ENCODE measurements around the gene CRYGN.

CRYGN gene

GRCh38 chr7:151389096-151389767, 50.7 kb downstream of the CRYGN start:
- no peak for DNase-seq

DNA sequence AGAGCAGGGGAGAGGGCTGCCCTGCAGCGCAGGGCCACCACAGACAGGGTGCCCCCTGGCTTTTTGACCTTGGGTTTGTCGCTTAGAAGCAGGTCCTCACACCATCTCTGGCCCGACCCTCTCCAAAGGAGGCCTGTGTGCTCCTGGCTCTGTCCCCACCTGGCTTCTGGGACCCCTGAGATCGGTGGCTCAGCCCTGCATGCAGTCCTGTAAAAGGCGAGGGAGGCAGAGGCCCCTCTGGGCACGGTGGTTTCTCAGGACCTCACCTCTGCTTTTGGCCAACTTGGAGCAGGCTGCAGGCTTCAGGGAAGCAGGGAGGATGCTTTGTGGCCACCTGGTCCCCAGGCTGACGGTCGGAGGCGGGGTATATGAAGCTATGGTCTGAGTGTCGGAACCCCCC, 51.5 kb downstream of the CRYGN start:
- DNase-seq: no peak

GRCh38 chr7:151388007-151388297, 52.0 kb downstream of the CRYGN start:
- no peak for DNase-seq

GRCh38 chr7:151387161-151388006, 52.6 kb downstream of the CRYGN start:
- DNase-seq: no peak

- no peak for DNase-seq
Measured at GRCh38 chr7:151386301-151387160, 53.4 kb downstream of the CRYGN start.

GRCh38 chr7:151385626-151386300, 54.2 kb downstream of the CRYGN start:
- no peak for DNase-seq

DNA sequence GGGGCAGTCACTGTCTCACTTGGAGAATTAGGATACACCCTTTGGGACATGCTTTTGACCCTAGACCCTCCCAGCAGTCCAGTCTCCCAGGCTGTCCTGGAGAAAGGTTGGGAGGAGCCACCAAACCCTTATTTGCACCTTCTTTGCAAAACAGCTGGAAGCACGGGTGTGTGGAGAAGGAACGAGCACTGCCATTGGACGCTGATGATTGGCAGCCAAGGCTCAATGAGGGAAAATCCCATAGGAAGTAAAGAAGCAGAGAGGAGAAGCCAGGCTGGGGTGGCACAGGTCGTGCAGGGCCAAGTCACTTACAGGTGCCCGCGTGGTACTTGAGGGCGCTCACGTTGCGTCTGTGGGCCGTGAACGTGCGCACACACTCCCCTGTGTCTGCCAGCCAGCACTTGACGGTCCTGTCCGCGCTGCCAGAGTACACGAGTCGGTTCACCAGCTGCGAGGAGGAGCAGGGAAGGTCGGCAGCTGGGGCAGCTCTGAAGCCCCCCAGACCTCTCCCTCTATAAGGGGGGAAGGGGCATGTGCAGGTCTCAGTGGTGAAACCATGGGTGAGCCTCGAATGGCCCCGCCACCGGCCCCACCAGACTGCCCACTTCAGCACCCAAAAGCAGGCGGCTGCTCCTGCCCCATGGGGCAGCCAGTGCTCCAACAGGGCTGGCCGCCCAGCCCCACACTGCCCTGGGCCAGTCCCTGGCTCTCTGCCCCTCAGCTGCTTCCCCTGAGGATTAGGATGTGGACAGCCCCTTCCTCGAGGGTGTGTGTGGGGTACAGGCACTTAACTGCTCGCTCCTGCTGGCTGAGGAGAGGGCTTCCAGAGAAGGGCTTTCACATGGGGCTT, 54.9 kb downstream of the CRYGN start:
- DNase-seq: no peak

DNA sequence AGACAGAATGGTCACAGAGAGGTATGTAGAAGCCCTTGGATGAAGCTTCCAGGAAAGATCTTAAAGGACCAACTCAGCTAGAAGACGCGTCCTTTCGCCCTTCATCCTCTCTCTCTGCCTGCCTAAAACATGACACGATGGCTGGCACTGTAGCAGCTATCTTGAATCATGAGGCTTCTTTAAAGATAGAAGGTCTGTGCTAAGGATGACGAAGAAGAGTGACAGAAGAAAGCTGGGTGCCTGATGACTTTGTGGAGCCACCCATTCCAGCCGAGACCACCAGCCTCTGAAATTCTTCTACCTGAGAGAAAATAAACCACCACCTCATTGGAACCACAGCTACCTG, 55.6 kb downstream of the CRYGN start:
- DNase-seq: no peak

- DNase-seq: no peak
Measured at GRCh38 chr7:151383638-151384351, 56.1 kb downstream of the CRYGN start.

GRCh38 chr7:151382079-151382885, 57.7 kb downstream of the CRYGN start:
- no peak for DNase-seq

DNA sequence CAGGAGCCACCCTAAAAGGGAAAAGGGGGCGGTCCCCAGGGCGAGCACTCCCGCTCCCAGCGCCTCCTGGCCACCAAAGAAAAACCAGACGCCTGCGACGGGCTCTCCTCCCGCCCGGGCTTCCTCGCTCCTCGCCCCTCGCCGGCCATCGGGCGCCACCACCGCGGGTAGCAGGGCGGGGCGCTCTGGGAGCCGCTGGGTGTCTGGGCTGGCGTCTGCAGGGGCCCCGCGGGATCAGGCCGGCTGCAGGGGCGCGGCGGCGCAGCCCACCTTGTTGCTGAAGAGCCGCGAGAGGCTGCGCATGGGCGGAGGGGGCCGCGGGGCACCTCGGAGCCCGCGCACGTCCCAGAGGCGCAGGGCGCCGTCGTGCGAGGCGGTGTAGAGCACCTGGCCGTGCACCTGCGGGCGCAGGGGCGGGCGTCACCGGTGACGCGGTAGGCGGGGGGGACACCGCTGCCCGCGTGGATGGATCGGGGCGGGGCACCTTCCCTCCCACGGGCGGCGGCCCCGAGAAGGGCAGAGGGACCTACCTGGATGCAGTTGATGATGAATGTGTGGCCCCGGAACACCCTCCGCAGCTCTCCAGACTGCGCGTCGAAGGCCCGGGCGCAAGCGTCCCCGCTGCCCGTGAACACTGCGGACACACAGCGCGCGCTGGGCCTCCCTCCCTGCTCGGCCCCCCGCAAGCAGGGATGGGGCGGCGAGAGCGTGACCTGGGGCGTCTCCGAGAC, 58.4 kb downstream of the CRYGN start:
- DNase-seq: no peak

DNA sequence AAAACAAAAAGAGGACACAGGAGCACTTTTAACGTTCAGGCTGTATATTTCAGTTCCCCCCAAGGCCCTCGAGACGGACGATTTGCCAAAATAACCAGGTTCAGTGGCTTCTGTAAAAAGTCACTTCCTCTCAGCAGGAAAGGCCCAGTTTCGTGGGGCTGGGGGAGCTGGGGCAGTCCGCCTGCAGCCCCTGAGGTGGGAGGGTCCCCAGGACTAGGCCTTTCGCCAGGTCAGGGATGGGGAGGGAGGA, 58.9 kb downstream of the CRYGN start:
- no peak for DNase-seq

DNA sequence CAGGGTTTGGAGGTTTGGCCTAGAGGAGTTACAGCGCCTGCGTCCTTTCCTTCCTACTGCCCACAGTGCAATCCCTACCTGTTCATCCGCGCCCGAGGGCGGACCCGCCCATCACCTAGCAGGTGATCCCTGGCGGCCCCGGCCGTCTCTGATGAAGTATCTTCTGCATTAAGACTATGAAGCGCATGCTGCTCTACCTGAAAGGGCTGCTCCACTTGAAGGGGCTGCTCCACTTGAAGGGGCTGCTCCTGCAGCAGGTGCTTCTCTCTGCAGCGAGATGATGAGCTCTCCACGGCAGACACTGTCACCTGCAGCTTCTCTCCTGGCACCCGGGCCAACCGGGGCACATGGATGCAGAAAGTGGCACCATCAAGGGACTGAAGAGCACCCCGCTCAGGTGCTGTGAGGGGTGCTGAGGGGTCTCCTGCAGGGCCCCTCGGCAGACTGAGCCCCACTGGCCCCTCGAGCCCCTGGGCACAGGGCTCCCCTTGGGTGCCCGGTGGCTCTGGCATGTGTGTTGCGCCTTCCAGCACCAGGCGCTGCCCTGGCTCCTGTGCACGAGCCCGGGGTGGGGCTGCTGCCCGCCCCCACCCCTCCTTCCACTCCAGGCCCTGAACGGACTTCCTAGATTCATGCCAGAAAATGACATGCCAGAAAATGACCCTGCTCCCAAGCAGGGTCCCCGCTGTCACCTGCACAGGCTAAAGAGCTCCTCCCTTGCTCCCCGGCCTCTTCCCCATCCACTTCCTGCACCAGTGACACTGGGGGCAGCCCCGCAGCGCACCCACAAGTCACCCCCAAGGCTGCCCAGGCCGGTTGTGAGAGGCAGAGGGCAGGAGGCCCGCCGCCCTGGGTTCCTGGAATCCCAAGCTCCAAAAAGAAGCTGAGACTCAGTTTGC, 59.5 kb downstream of the CRYGN start:
- no peak for DNase-seq

DNA sequence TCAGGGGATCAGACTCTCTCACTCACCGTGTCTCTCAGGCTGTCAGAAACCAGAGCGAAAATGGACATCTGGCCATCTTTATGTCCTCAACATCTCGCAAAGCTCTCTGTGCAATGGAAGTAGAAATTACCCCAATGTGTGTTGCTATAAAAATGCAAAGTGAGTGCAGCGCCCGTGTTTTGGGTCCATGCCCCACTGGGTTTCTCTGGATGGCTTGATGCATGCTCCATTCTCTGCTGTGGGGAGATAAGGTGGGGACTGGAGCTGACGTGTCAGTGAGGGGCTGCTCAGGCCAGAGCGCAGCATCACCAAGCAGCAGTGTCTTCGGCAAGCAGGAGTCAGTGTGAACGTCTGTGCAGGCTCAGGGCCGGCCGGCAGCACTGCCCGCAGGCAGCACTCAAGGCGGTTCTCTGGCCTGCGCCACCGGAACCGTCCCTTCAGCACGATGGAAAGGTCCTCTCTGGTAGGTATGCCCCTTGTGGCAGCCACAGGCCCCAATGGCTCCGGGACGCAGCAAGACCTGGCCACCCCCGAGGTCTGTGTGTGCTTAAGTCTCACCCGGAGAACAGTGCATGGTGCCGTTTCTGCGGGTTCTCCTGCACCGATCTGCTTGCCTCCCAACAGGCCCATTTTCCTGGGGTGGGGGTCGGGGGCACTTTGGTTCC, 60.3 kb downstream of the CRYGN start:
- DNase-seq: no peak

DNA sequence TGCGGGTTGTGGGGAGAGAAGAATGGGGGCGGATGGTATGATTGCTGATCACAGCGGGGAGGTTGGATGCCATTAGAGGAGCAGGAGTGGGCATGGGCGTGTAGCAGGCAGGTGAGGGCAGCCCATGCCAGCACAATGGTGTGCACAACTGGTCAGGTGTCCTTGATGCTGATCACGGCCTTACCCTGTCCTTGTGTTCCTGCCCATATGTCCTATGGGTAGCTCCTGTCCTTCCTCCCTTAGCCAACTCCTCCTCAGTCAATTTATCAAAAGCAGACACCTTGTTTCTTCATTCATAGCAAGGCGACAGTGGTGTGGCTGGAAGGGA, 60.8 kb downstream of the CRYGN start:
- DNase-seq: no peak
